Measurements from ENCODE around the gene TNFAIP2.
"Not testable (repeated sequence)": the region's sequence is repeated elsewhere in the genome, so short reads cannot be mapped to it uniquely, and the experiment has no call there.

The TNFAIP2 gene

DNA sequence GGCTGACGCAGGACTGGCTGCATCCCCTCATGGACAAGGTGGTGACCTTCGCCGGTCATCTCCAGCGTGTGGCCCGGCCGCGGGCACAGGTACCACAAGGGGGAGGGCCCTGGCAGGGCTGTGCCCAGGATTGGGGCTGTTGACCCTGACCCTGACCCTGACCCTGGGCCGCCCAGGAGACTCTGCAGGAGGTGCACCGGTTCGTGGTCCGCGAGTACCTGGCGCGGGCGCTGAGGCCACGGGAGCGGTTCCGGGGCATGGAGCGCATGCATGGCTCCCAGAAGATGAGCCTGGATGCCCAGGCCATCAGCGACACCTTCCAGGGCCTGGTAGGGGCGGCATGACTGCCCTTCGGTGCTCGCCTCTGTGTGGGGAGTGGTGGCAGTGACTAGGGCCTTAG, 15.8 kb upstream of the TNFAIP2 start:
- no peak for DNase-seq (ENCODE audit: low read depth)

DNA sequence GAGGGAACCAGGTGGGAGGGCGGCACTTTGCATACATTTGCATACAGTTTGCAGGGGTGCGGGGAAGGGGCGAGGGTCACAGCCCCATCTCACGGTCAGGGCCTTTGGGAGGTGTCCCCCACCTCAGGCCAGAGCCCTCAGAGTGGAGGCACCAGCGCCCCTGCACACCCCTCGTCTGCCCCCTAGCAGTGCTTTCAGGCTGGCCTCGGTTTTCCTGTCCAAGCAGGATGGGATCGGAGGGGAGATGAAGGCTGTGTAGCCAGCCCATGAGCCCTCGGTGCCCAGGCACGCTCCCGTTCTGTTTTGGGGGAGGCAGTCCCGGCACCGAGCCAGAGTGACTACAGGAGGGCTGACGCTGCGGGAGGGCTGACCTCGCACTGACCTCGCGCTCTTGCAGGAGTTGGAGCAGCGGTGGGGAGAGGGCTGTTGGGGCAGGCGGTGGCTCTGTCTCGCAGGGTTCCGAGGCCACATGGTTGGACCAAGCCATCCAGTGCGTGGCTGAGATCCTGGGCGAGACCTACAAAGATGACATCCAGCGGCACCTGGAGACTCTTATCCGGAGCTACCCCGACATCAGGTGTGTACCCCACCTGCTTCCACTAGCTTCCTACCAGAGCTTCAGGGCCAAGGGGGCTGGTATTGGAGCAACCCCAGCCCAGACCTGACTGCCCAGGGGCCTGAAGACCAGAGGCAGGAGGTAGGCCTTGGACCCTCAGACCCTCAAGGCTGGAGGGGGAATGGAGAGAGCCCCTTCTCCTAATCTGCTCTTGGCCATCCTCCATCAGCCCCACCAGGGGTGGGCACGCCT, 15.1 kb upstream of the TNFAIP2 start:
- DNase-seq (ENCODE audit: low read depth): no peak

DNA sequence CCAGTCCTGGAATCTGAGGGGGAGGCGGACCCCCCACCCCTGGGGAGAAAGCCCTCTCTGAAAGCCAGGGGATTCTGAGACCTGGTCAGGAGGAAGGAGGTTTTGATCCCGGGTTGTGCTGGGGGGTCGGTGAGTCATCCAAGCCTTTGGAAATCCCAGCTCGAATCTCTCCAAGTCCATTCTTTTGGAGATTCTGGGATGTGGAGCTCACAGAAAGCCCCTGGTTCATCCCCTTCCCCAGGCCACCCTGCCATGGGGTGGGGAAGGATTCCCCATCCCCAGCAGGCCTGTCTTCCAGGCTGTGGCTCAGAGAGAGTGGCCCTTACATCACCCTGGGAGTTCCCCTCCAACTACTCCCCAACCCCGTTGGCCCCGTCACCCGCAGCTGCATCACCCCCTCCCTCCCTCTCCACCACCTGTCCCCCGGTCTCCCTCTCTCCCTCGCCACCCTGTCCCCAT, 14.5 kb upstream of the TNFAIP2 start:
- DNase-seq (ENCODE audit: low read depth): no peak

DNA sequence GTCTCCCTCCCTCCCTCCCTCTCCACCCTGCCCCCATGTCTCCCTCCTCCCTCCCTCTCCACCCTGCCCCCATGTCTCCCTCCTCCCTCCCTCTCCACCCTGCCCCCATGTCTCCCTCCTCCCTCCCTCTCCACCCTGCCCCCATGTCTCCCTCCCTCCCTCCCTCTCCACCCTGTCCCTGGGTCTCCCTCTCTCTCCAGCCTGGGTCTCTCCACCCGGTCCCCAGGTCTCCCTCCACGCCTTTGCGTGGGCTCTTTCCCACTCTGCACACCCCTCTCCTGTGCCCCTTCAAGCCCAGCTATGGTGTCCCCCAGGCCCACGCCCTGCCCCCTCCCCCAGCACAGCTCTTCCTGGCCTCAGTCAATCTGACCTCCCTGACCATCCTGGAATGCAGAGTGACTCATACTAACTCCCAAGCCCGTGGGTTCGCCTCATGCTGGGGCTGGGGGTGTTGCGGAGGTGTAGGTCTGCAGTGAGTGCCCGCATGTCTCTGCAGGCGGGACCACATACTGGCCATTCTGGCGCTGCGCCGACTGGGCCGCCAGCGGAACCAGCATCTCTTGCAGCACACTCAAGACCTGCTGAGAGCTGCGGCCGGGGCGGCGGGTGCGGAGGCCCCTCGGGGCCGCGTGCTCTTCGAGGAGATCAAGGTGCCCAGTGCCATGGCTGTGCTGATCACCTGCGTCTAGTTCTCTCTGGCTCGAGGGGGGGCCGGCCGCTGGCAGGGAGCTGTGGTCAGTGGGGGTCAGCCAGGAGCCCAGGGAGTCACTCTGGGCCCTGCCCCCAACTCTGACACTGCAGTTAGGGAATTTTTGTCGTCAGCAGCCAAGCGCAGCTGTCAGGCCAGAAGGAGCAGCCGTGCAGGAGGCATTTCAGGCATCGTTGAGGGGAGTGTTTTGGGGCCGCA, 13.5 kb upstream of the TNFAIP2 start:
- no peak for DNase-seq (ENCODE audit: low read depth)

DNA sequence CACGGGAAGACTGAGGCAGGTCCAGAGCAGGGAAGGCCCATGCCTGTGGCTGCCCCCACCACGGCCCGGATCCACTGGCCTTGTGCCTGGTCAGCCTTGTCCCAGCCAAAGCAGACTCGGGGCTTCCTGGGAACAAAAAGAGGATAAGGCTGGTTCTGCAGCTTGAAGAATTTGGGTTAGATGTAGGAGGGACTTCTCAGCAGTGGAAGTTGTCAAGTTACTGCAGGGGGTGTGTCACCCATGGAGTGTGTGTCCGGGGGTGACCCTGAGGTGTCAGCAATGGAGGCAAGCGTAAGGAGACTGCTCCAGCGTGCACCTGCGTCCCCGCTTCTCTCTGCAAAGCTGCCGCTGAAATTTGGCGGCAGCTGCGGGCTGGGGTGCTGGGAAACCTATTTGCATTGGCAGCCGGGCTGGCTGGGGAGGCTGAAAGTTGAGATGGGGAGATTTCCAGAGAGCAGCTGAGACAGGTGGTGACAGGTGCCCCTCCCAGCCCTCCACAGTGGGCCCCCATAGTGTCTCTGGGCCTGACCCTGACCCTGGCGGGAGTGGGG, 12.5 kb upstream of the TNFAIP2 start:
- no peak for DNase-seq (ENCODE audit: low read depth)

DNA sequence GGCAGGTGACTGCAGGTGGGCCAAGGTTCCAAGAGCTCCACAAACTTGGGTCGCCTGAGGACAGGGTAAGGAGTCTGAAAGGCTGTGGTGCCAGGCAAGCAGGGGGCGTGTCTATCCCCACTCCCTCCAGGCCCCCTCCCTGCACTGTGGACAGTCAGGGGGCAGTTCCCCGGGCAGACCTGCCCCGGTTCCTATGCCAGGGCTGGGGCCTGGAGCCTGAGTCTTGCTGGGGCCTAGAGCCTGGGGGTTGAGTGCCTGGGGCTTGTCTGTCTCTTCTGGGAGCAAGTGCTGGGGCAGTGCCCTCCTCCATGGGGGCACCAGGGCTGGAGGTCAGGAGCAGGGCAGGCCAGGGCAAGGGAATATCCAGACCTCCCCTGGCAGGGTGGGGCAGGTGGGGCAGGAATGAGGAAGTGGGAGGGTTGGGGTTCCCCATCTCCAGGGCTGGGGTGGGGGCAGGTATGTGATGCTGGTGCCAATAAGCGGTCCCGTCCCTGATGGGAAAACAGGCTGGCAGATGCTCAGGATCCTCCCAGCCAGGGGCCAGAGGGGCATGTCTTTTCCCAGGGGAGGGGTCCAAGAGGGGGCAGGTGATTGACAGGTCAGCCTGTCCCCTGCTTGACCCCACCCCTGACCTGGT, 11.9 kb upstream of the TNFAIP2 start:
- no peak for DNase-seq (ENCODE audit: low read depth)

DNA sequence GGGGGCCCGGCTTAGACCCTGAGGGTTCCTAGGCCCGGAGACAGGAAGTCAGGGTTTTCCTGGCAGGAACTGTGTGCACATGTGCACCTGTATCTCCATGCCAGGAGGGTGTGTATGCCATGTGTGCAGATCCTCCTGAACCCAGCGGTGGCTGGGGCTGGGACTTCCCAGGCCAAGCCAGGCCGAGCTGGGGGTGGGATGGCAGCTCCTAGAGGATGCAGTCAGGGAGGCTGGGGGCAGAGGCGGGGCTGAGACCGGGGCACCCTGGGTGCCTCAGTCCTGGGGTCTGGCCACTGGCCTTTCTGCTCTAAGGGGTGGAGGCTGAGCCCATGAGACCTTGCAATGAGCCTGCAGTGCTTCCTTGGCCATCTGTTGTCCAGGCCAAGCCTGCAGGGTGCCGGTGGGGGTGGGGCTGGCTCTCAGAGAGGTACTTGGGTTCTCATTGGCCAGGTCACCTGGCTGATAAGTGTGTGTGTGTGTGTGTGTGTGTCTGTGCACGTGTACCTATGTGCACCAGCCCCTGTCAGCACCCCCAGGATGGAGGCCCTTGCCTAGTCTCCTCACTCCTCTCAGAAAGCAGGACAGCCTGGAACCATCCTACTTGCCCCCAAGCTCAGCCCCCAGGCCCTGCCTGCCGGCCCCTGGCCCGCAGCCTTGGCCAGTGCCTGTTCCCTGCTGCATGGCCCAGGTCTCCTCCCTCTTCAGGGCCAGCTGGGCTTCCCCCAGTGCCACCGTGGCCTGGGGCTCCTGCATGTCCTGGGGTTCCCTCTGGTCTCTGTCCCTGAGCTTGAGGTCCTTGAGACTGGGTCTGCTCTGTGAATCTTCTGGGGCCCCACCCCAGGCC, 10.6 kb upstream of the TNFAIP2 start:
- DNase-seq (ENCODE audit: low read depth): no peak

DNA sequence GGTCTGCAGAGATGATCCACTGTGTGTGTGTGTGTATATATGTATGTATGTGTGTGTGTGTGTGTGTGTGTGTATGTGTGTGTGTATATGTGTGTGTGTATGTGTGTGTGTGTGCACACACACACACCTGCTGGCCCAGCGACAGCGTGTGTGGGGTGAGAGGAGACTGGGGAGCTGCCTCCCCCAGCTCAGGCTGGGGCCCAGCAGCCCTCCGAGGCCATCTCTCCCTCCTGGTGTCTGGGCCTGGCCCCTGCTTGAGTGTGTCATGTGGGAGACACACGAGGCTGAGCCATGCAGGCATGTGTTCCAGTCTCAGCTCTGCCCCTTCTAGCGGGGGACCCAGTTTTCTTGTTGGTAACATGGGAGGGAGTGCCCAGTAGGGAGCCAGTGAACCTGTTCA, 10.0 kb upstream of the TNFAIP2 start:
- no peak for DNase-seq (ENCODE audit: low read depth)

DNA sequence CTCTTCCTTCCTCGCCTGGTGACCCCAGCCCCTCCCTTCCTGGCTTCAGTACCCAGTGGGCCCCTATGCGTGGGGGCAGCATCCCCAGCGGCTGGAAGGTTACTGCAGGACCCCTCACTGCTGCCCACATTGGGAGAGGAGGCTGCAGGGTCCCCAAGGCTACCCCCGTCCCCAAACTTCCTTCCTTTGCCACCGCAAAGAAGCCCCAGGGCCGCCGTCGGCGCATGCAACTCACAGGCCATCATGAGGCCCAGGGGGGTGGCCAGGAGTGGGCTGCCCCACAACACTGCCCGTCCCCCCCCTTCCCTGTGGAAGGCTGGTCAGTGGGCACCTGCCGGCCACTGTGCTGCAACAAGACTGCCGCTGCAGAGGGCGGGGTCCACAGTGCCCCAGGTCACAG, 9.5 kb upstream of the TNFAIP2 start:
- no peak for DNase-seq (ENCODE audit: low read depth)

DNA sequence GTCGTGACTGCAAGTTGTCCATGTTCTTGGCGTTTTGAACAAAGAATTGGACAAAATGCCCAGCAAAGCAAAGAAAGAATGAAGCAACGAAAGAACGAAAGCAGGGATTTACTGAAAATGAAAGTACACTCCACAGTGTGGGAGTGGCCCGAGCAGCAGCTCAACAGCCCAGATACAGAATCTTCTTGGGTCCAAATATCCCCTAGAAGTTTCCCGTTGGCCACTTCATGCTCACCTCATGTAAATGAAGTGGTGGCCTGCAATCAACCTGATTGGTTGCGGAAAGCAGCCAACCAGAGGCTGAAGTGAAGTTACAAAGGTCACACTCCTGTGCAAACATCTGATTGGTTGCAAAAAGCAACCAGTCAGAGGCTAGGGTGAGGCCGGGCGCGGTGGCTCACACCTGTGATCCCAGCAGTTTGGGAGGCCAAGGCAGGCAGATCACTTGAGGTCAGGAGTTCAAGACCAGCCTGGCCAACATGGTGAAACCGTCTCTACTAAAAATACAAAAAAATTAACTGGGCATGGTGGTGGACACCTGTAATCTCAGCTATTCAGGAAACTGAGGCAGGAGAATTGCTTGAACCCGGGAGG, 8.1 kb upstream of the TNFAIP2 start:
- DNase-seq (ENCODE audit: low read depth): not testable (repeated sequence)

DNA sequence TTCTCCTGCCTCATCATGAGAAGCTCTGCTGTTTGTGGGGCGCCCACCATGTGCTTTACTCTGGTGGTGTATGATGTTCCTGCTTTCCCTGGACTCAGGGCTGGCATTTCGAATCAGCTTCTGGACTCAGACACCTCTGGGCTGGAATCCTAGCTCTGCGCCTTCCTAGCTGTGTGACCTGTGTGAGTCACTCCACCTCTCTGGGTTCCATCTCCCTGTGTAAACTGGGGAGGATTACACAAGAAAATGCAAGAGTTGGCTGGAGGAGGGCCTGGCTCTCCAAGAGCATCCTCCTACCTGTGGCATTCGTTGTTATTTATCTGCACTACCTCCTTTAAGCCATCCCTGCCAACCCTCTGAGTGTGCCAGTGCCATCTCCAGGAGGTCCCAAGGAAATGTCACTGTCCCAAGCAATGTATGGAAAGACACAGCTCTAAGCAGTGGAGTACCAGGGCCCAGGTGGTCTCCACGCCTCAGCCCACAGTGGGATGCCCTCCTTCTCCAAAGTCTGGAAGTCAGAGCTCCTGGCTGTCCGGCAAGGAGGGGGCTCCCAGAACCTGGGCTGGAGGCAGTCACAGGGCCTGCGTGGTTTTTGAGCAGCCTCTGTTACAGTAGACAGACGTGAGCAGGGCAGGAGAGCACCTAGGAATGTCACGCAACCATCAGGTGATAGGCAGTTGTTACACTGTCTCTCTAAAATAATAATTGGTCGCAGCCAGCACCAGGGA, 7.3 kb upstream of the TNFAIP2 start:
- DNase-seq (ENCODE audit: low read depth): no peak

DNA sequence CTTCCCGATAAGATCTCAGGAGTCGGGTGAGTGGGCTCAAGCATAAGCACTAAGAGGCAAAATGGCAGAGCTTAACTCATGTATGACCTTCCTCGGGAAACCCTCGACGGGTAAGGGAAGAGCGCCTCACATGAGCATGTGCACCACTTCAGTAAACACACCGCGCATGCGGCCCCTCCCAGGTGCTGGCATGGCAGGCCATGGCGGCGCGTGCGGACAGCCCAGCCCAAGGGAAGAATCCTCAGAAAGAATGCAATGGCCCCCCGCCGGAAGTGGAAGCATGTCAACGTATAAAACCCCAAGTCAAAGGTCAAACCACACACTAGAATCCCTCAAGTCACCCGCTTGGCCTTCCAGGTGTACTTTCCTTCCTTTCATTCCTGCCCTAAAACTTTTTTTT, 6.6 kb upstream of the TNFAIP2 start:
- DNase-seq (ENCODE audit: low read depth): no peak

DNA sequence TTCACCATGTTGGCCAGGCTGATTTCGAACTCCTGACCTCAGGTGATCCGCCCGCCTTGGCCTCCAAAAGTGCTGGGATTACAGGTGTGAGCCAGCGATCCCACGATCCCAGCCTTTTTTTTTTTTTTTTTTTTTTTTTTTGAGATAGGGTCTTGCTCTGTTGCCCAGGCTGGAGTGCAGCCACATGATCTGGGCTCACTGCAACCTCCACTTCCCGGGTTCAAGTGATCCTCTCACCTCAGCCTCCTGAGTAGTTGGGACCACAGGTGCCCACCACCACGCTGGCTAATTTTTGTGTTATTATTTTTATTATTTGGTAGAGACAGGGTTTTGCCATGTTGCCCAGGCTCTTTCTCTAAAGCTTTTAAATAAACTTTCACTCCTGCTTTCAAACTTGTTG, 5.8 kb upstream of the TNFAIP2 start:
- not testable (repeated sequence) for DNase-seq (ENCODE audit: low read depth)

DNA sequence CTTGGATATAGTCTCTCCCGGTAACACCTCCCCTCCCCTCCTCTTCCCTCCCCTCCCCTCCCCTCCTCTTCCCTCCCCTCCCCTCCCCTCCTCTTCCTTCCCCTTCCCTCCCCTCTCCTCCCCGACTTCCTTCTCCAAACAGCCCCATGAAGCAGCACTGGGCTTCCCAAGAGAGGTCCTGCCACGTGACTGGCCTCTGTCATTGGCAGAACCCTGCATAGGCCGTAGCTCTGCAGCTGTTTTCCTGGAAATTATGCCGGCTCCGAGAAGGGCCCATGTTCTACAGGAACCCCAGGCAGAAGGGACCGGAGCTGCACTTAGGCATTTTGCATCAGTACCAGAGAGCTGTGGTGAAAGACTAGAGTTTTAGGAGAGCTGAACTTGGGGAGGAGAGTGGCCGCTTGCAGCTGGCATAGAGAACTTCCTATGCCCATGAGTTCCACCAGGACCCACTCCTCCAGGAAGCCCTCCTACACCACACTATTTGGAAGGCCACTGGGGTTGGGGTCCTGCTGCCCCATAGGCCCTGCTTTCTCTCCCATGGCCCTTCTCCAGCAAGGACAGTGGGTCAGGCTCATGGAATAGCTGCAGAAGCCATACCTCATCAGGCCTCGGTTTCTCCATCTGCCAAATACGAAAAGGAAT, 5.1 kb upstream of the TNFAIP2 start:
- DNase-seq (ENCODE audit: low read depth): no peak

DNA sequence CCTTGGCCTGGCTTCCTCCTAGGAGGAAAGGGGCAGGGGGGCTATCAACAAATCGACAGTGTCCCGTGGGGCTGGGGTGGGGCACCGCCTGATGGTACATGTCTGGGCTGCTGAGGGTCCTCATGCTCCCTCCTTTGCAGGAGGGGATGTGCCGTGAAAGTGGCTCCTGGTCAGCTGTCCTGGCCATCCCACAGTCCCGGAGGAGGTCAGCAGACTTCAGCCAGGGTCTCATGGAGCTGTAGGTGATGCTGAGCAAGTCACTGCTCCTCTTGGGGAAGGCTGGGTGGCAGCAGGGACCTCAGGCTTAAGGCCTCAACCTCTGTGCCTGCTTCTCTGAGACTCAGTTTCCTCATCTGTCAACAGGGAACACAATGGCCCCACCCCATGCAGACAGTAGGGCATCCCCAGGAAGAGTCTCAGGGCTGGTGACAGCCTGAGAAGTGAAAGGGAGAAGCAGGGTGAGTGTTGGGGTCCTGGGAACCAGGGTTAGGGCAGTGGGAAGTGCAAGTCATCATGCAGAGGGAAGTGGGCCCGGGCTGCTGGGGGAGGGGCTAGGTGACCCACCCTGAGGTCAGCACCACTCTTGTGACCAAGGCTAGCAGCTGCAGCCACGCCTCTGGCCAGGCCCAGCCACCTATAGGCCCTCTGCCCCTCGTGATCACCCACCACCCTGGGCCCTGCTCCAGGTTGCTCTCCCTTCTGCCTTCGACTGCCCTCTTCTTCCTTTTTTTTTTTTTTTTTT, 4.4 kb upstream of the TNFAIP2 start:
- DNase-seq (ENCODE audit: low read depth): no peak

DNA sequence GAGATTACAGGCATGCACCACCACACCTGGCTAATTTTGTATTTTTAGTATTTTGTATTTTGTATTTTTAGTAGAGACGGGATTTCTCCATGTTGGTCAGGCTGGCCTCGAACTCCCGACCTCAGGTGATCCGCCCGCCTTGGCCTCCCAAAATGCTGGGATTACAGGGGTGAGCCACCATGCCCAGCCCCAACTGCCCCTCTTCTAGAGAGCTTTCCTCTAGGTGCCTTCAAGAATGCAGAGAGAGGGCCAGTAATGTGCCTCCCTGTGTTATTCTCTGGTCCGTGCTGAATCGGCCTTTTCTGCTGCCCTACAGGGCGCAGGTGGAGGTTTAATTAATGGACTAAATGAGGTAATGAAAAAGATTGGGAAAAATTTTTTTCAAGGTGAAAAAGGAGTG, 3.7 kb upstream of the TNFAIP2 start:
- DNase-seq (ENCODE audit: low read depth): not testable (repeated sequence)

DNA sequence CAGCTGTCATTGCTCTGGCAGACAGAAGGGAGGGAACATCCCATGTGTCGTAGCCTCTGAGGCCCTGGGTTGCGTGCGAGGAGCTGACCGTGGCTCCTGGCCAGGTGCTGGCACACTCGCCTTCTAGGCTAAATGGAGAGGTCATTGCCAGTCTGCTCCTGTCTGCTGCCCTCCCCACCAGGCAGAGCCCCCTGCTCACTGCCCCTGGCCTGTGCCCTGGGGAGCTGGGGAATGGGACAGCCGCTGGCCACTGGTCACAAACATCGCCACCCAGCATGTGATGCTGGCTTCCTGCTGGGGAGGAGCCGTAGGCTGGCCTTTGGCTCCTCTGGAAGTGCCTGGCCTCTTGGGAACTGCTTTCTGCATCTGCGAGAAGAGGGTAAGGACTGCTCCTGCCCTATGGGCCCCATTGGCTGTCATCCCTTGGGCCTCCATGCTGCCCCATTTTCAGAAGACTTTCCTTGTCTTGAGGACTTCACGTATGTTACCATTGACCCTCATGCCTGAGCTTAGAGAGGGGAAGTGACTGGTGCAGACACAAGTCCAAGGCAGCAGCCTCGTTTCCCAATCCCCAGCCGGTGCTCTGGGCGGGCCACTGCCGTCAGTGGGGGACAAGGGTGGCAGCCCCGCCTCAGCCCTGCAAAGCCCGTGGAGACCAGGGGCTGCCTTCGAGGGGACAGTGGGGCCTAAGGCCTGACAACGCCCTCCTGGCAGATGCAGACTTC, 2.0 kb upstream of the TNFAIP2 start:
- DNase-seq (ENCODE audit: low read depth): no peak

DNA sequence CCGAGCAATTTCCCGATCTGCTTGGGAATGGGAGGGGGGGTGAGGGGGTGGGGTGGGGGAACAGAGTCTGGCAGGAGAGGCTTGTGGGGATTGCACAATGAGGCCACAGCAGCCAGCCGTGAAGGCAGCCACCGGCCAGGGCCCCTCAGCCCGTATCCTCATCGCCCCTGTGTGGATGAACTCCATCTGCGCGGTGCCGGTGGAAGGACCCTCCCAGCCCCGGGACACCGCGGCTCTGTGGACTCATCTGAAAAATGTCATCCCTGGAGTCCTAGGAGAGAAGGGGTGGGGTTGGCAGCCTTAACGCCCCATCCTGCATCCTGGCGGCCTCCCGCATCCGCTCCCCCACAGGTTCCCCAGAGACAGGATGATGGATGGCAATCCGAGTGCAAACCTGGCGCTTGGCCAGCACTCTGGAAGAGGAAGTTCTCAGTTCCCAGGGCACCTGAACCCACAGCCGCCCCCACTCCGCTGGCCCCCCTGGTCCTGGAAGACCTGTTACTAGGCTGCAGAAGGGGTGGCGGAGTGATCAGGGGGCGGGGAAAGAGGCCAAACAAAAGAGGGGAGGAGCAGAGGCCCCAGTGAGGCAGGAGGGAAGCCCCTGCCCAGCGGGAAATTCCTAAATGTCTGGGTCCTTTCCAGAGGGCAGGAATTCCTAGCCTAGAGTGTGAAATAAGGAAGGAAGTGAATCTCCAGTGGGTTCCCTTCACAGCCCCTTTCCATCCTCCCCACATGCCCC, 1.2 kb upstream of the TNFAIP2 start:
- no peak for DNase-seq (ENCODE audit: low read depth)

Measured in stimulated activated CD8-positive, alpha-beta memory T cell treated with anti-CD3 and anti-CD28 coated beads, Interleukin-12 subunit alpha, Interleukin-12 subunit beta, amount 100 ng/mL, for 4 hours (primary cell).